Lung (tissue), 12 donors: Measurements from ENCODE around the gene TSC22D2. TPM values are rescaled to one million over a fixed set of nuclear protein-coding genes. Genes with fewer than 3 reads are reported as not detected.

Experiments
- ATAC-seq: fragments of 200-7000 bp; cut with Tn5 transposase; one replicate; pipeline ENCODE4 v1.9.1; 2020; ENCODE audit warnings: moderate number of reproducible peaks; ENCODE audit not compliant: insufficient read depth, low FRiP score
- DNase-seq, 3 donors: peaks; one replicate each; pipeline ENCODE4 v3.0.0-alpha.2; 2013 to 2017
- H3K27ac ChIP-seq, 2 donors: one replicate each; pipeline ENCODE4 v1.5.1; 2013; ENCODE audit warnings: mild to moderate bottlenecking in 2 of 2, moderate library complexity in 2 of 2, control low read depth in 1 of 2, inconsistent platforms in 1 of 2, low read depth in 1 of 2, low read length in 1 of 2
- H3K27me3 ChIP-seq, 3 donors: one replicate each; pipeline ENCODE4 v1.5.1; 2013; ENCODE audit warnings: low read length in 2 of 3; ENCODE audit not compliant: control insufficient read depth in 3 of 3, insufficient read depth in 3 of 3
- H3K36me3 ChIP-seq, 4 donors: one replicate each; pipeline ENCODE4 v1.5.1; 2013; ENCODE audit warnings: low read length in 4 of 4, mild to moderate bottlenecking in 1 of 4, moderate library complexity in 1 of 4; ENCODE audit not compliant: control insufficient read depth in 4 of 4, insufficient read depth in 4 of 4
- H3K4me1 ChIP-seq, 5 donors: one replicate each; pipeline ENCODE4 v1.5.1; 2013; ENCODE audit warnings: low read length in 5 of 5, mild to moderate bottlenecking in 2 of 5, moderate library complexity in 1 of 5; ENCODE audit not compliant: control insufficient read depth in 5 of 5, insufficient read depth in 5 of 5
- H3K4me3 ChIP-seq: one replicate; pipeline ENCODE4 v1.5.1; 2013; ENCODE audit warnings: mild to moderate bottlenecking, control low read depth, moderate library complexity
- H3K9ac ChIP-seq, 2 donors: one replicate each; pipeline ENCODE4 v1.5.1; 2013; ENCODE audit warnings: low read length in 2 of 2, control low read depth in 1 of 2; ENCODE audit not compliant: insufficient read depth in 1 of 2
- H3K9me3 ChIP-seq, 4 donors: one replicate each; pipeline ENCODE4 v1.5.1; 2013; ENCODE audit warnings: low read length in 3 of 4, mild to moderate bottlenecking in 1 of 4, moderate library complexity in 1 of 4; ENCODE audit not compliant: control insufficient read depth in 4 of 4, insufficient read depth in 3 of 4
- CTCF ChIP-seq: IDR thresholded peaks from 2 replicates; pipeline ENCODE4 v1.5.1; 2012; ENCODE audit warnings: mild to moderate bottlenecking; ENCODE audit errors: control extremely low read depth, extremely low read depth
- WGBS, 2 donors: extraction: QIAGEN DNeasy Blood & Tissue Kit; methylation state at CpG; one replicate each; pipeline ENCODE4 v1.1.7; 2013; 5-methylcytosine and 5-hydroxymethylcytosine counted together
- polyA plus RNA-seq, 2 donors: library from polyadenylated mRNA; stranded (reverse); fragments of 200-250 nt; gene quantifications; one replicate each; pipeline ENCODE4 v1.2.1, GENCODE V29; 2013
- total RNA-seq, 2 donors: library from RNA; depleted of rRNA in 1 of 2; stranded (reverse); fragments of >200 nt in 1 of 2; gene quantifications; one replicate each; pipeline ENCODE4 v1.2.1, GENCODE V29; 2014 to 2021
- donor health status: control.
- donor health status: control.
- donor health status: Bipolar disorder and iron deficiency.
- donor health status: healthy.
- donor health status: DM: yes; HTN: yes; CAD: no.

TSC22D2 gene
- total and polyA plus RNA-seq, 4 donors = 8.8 to 57.7 (median 18.7) TPM

GRCh38 chr3:150384296-150385212 lies 23.5 kb upstream of the TSC22D2 start:
- H3K27me3 ChIP-seq = no peaks in the 10 kb centered on the region
- 45 to 63% methylated on average over 17 of the region's 17 CpGs for WGBS, 2 donors
- H3K9ac ChIP-seq = peak overlapping the region in 1 of 2 donors; percentile 26
- H3K4me3 ChIP-seq = no peak overlapping the region
- H3K9me3 ChIP-seq = no peaks in the 10 kb centered on the region
- peaks cover 0 to 8% (median 0%) of the 10 kb centered on the region in 5 donors for H3K4me1 ChIP-seq
- no peak overlapping the region for H3K27ac ChIP-seq
- peak; percentile 83 for ATAC-seq
- peak; percentile 66 to 73 (median 70) for DNase-seq
- H3K36me3 ChIP-seq = no peaks in the 10 kb centered on the region
- no peak for TF ChIP-seq CTCF

- DNase-seq (no peak), ATAC-seq (no peak)
- no peaks in the 10 kb centered on the region for H3K27me3 ChIP-seq
- TF ChIP-seq CTCF = no peak
- WGBS, 2 donors = 60 to 73% methylated on average over 6 of the region's 6 CpGs
- no peak overlapping the region for H3K9ac ChIP-seq
- no peaks in the 10 kb centered on the region for H3K9me3 ChIP-seq
- H3K27ac ChIP-seq = no peak overlapping the region
- H3K4me3 ChIP-seq = no peak overlapping the region
- peaks cover 0 to 11% (median 0%) of the 10 kb centered on the region in 5 donors for H3K4me1 ChIP-seq
- no peaks in the 10 kb centered on the region for H3K36me3 ChIP-seq
These were observed 22.5 kb upstream of the TSC22D2 start for GRCh38 chr3:150385296-150386242.

GRCh38 chr3:150388498-150389418 lies 19.3 kb upstream of the TSC22D2 start:
- H3K4me1 ChIP-seq = peaks cover 0 to 11% (median 0%) of the 10 kb centered on the region in 5 donors
- no peak overlapping the region for H3K4me3 ChIP-seq
- no peak for ATAC-seq
- no peaks in the 10 kb centered on the region for H3K27me3 ChIP-seq
- H3K9me3 ChIP-seq = no peaks in the 10 kb centered on the region
- DNase-seq = no peak
- no peaks in the 10 kb centered on the region for H3K36me3 ChIP-seq
- H3K27ac ChIP-seq = no peak overlapping the region
- no peak for TF ChIP-seq CTCF
- WGBS, 2 donors = 79 to 81% methylated on average over 5 of the region's 5 CpGs
- no peak overlapping the region for H3K9ac ChIP-seq
